Sigmoid colon (tissue), 7 donors: ENCODE results near the gene CFDP1. TPM values are rescaled to one million over a fixed set of nuclear protein-coding genes. Genes with fewer than 3 reads are reported as not detected.
A peak's percentile ranks its signal among the peaks of the same experiment; 100 is the strongest.

ENCODE experiments used
- DNase-seq: peaks from one replicate; pipeline ENCODE4 v3.0.0-alpha.2; 2019
- H3K27ac ChIP-seq, 4 donors: fragments of 200-600 bp; sonication (generic); one replicate each; pipeline ENCODE4 v1.5.1; 2016 to 2019; ENCODE audit warnings: mild to moderate bottlenecking in 1 of 4
- H3K27me3 ChIP-seq, 3 donors: fragments of 200-600 bp; sonication (generic); one replicate each; pipeline ENCODE4 v1.5.1; 2019; ENCODE audit warnings: mild to moderate bottlenecking in 1 of 3
- H3K36me3 ChIP-seq, 4 donors: fragments of 200-600 bp; sonication (generic); one replicate each; pipeline ENCODE4 v1.5.1; 2016 to 2019
- H3K4me1 ChIP-seq, 4 donors: fragments of 200-600 bp; sonication (generic); one replicate each; pipeline ENCODE4 v1.5.1; 2017 to 2019
- H3K4me3 ChIP-seq, 4 donors: fragments of 200-600 bp; sonication (generic); one replicate each; pipeline ENCODE4 v1.5.1; 2017 to 2019; ENCODE audit warnings: mild to moderate bottlenecking in 2 of 4, moderate library complexity in 1 of 4
- H3K9me3 ChIP-seq, 4 donors: fragments of 200-600 bp in 3 of 4; sonication (generic) in 3 of 4; one replicate each; pipeline versions ENCODE4 v1.5.1 to v1.6.1; 2013 to 2019
- CTCF ChIP-seq, 4 experiments: fragments of 450-650 bp in 3 of 4; fragments of 200-600 bp in 1 of 4; IDR thresholded peaks; one replicate each; pipeline ENCODE4 v1.5.1; 2016 to 2019; ENCODE audit warnings: antibody characterized with exemption in 4 of 4, mild to moderate bottlenecking in 3 of 4, moderate library complexity in 2 of 4
- EP300 ChIP-seq, 4 donors: sonication (generic); formaldehyde crosslinking; IDR thresholded peaks; one replicate each; pipeline ENCODE4 v1.6.1; 2017; ENCODE audit warnings: antibody characterized with exemption in 4 of 4
- POLR2A ChIP-seq, 2 donors: fragments of 450-650 bp; IDR thresholded peaks; one replicate each; pipeline ENCODE4 v1.6.1; 2016; ENCODE audit warnings: antibody characterized with exemption in 2 of 2, mild to moderate bottlenecking in 2 of 2, moderate library complexity in 2 of 2
- POLR2AphosphoS5 ChIP-seq, 4 donors: sonication (generic); formaldehyde crosslinking; IDR thresholded peaks; one replicate each; pipeline ENCODE4 v1.6.1; 2017; ENCODE audit warnings: antibody characterized with exemption in 4 of 4
- WGBS, 2 donors: extraction: QIAGEN DNeasy Blood & Tissue Kit; methylation state at CpG; one replicate each; pipeline ENCODE4 v1.1.7; 2013; 5-methylcytosine and 5-hydroxymethylcytosine counted together
- intact Hi-C: fragments of 100-400 bp; cut with DNase I; formaldehyde crosslinking; loops from one replicate; pipeline ENCODE4 v1.15.1; 2023
- polyA plus RNA-seq, 3 donors: library from polyadenylated mRNA; stranded (reverse); fragments of 200-250 nt; gene quantifications; one replicate each; pipeline ENCODE4 v1.2.3, GENCODE V29; 2013
- total RNA-seq, 4 donors: library from RNA; depleted of rRNA; stranded (reverse); fragments of >200 nt; gene quantifications; one replicate each; pipeline ENCODE4 v1.1.0, GENCODE V29; 2016
- donor health status: healthy with polysubstance abuse.
- donor health status: Bipolar disorder and iron deficiency.
- donor health status: healthy.

CFDP1 gene
- total and polyA plus RNA-seq, 7 donors: 42.1 to 382 (median 61.1) TPM

GRCh38 chr16:75317101-75317522 lies 116.2 kb downstream of the CFDP1 start:
- TF ChIP-seq POLR2AphosphoS5 (IDR thresholded peaks at IDR 0.05) (peak in 1 of 4 donors; percentile 6), EP300 (IDR thresholded peaks at IDR 0.05) (no peak)
- Histone ChIP-seq H3K27ac (peak overlapping the region in 1 of 4 donors; percentile 26), H3K36me3 (no peaks in the 10 kb centered on the region), H3K9me3 (no peaks in the 10 kb centered on the region), H3K4me1 (peaks cover 0 to 6% (median 3%) of the 10 kb centered on the region in 4 donors), H3K27me3 (no peaks in the 10 kb centered on the region), H3K4me3 (no peak overlapping the region)
- 80 to 86% methylated on average over 7 of the region's 7 CpGs for WGBS, 2 donors
- no peak for DNase-seq
- intact Hi-C loops: no loop called here

GRCh38 chr16:75315539-75316306 lies 117.6 kb downstream of the CFDP1 start:
- no peaks in the 10 kb centered on the region for H3K36me3 ChIP-seq
- intact Hi-C loops: no loop called here
- H3K4me3 ChIP-seq: no peak overlapping the region
- 96 to 97% methylated on average over 6 of the region's 6 CpGs for WGBS, 2 donors
- no peaks in the 10 kb centered on the region for H3K9me3 ChIP-seq
- H3K27ac ChIP-seq: no peak overlapping the region
- DNase-seq: no peak
- TF ChIP-seq POLR2AphosphoS5 (IDR thresholded peaks at IDR 0.05) (no peak), POLR2A (IDR thresholded peaks at IDR 0.05) (no peak), CTCF (IDR thresholded peaks at IDR 0.05) (no peak), EP300 (IDR thresholded peaks at IDR 0.05) (no peak)
- peaks cover 0 to 16% (median 12%) of the 10 kb centered on the region in 4 donors for H3K4me1 ChIP-seq
- H3K27me3 ChIP-seq: no peaks in the 10 kb centered on the region

- no peak for DNase-seq
- 89 to 92% methylated on average over 4 of the region's 4 CpGs for WGBS, 2 donors
- intact Hi-C loops: no loop called here
- H3K36me3 ChIP-seq: no peaks in the 10 kb centered on the region
- H3K27me3 ChIP-seq: no peaks in the 10 kb centered on the region
- H3K9me3 ChIP-seq: no peaks in the 10 kb centered on the region
- peaks cover 0 to 16% (median 12%) of the 10 kb centered on the region in 4 donors for H3K4me1 ChIP-seq
- TF ChIP-seq POLR2AphosphoS5 (IDR thresholded peaks at IDR 0.05) (no peak), EP300 (IDR thresholded peaks at IDR 0.05) (no peak), CTCF (IDR thresholded peaks at IDR 0.05) (no peak), POLR2A (IDR thresholded peaks at IDR 0.05) (no peak)
- H3K27ac ChIP-seq: peak overlapping the region in 1 of 4 donors; percentile 7
- no peak overlapping the region for H3K4me3 ChIP-seq
These were observed 120.4 kb downstream of the CFDP1 start for GRCh38 chr16:75312875-75313274.

- Histone ChIP-seq H3K4me3 (no peak overlapping the region), H3K27ac (peak overlapping the region in 1 of 4 donors; percentile 7), H3K9me3 (no peaks in the 10 kb centered on the region), H3K4me1 (peaks cover 0 to 20% (median 14%) of the 10 kb centered on the region in 4 donors), H3K27me3 (no peaks in the 10 kb centered on the region), H3K36me3 (no peaks in the 10 kb centered on the region)
- intact Hi-C loops: no loop called here
- WGBS, 2 donors: 70 to 76% methylated on average over 3 of the region's 3 CpGs
- no peak for TF ChIP-seq POLR2AphosphoS5 (IDR thresholded peaks at IDR 0.05)
- no peak for TF ChIP-seq CTCF (IDR thresholded peaks at IDR 0.05)
- TF ChIP-seq POLR2A (IDR thresholded peaks at IDR 0.05): no peak
- no peak for TF ChIP-seq EP300 (IDR thresholded peaks at IDR 0.05)
- DNase-seq: peak; percentile 12
These were observed 121.8 kb downstream of the CFDP1 start for GRCh38 chr16:75311383-75311938.

- Histone ChIP-seq H3K9me3 (no peaks in the 10 kb centered on the region), H3K36me3 (no peaks in the 10 kb centered on the region), H3K4me3 (no peak overlapping the region), H3K27me3 (no peaks in the 10 kb centered on the region), H3K4me1 (peaks cover 0 to 29% (median 23%) of the 10 kb centered on the region in 4 donors), H3K27ac (no peak overlapping the region)
- intact Hi-C loops: no loop called here
- 72 to 81% methylated on average over 3 of the region's 3 CpGs for WGBS, 2 donors
- TF ChIP-seq EP300 (IDR thresholded peaks at IDR 0.05) (no peak), CTCF (IDR thresholded peaks at IDR 0.05) (no peak), POLR2A (IDR thresholded peaks at IDR 0.05) (no peak), POLR2AphosphoS5 (IDR thresholded peaks at IDR 0.05) (no peak)
- DNase-seq: no peak
These were observed 122.8 kb downstream of the CFDP1 start for GRCh38 chr16:75310541-75310940.
